Superior temporal gyrus (tissue), 1 donor: Measurements from ENCODE around the gene PPP1R12B.
A peak's percentile ranks its signal among the peaks of the same experiment; 100 is the strongest.
"Not testable (repeated sequence)": the region's sequence is repeated elsewhere in the genome, so short reads cannot be mapped to it uniquely, and the experiment has no call there.

Source experiments
- DNase-seq: peaks from one replicate; pipeline ENCODE4 v3.0.0-alpha.2; 2016; ENCODE audit errors: extremely low spot score

The PPP1R12B gene

GRCh38 chr1:202439308-202439707, 90.8 kb downstream of the PPP1R12B start:
- no peak for DNase-seq

- DNase-seq = not testable (repeated sequence)
These were observed 99.6 kb downstream of the PPP1R12B start for GRCh38 chr1:202448140-202448539.

- not testable (repeated sequence) for DNase-seq
These were observed 103.1 kb downstream of the PPP1R12B start for GRCh38 chr1:202451641-202452040.

- no peak for DNase-seq
These were observed 104.0 kb downstream of the PPP1R12B start for GRCh38 chr1:202452508-202452907.

- DNase-seq = not testable (repeated sequence)
These were observed 108.1 kb downstream of the PPP1R12B start for GRCh38 chr1:202456372-202457169.

GRCh38 chr1:202458651-202459050, 110.2 kb downstream of the PPP1R12B start:
- not testable (repeated sequence) for DNase-seq

- peak; percentile 34 for DNase-seq
These were observed 111.1 kb downstream of the PPP1R12B start for GRCh38 chr1:202459470-202460142.

- not testable (repeated sequence) for DNase-seq
These were observed 111.6 kb downstream of the PPP1R12B start for GRCh38 chr1:202460143-202460495.

GRCh38 chr1:202462342-202463076, 114.0 kb downstream of the PPP1R12B start:
- DNase-seq = no peak

GRCh38 chr1:202464153-202464742, 115.7 kb downstream of the PPP1R12B start:
- DNase-seq = peak; percentile 79

- DNase-seq = not testable (repeated sequence)
These were observed 117.3 kb downstream of the PPP1R12B start for GRCh38 chr1:202465644-202466270.

- DNase-seq = not testable (repeated sequence)
These were observed 117.8 kb downstream of the PPP1R12B start for GRCh38 chr1:202466339-202466738.

- DNase-seq = not testable (repeated sequence)
These were observed 118.9 kb downstream of the PPP1R12B start for GRCh38 chr1:202467381-202467780.

GRCh38 chr1:202468695-202469094, 120.2 kb downstream of the PPP1R12B start:
- not testable (repeated sequence) for DNase-seq

- DNase-seq = not testable (repeated sequence)
These were observed 120.6 kb downstream of the PPP1R12B start for GRCh38 chr1:202469123-202469522.

GRCh38 chr1:202471246-202471645, 122.7 kb downstream of the PPP1R12B start:
- no peak for DNase-seq

GRCh38 chr1:202472347-202473124, 124.0 kb downstream of the PPP1R12B start:
- DNase-seq = peak; percentile 52

- DNase-seq = peak; percentile 43
These were observed 125.0 kb downstream of the PPP1R12B start for GRCh38 chr1:202473266-202474045.

GRCh38 chr1:202479661-202480060, 131.2 kb downstream of the PPP1R12B start:
- not testable (repeated sequence) for DNase-seq

- DNase-seq = not testable (repeated sequence)
These were observed 132.1 kb downstream of the PPP1R12B start for GRCh38 chr1:202480640-202481039.
